Measurements from ENCODE around the gene LCTL.

The LCTL gene

GRCh38 chr15:66578286-66578875 lies 12.6 kb upstream of the LCTL start:
- peak overlapping the region; percentile 52 for H3K27ac Mint-ChIP-seq
- peak; percentile 84 for ATAC-seq
- DNase-seq (ENCODE audit: low spot score in 2 of 2), result no peak

GRCh38 chr15:66574596-66574950 lies 8.8 kb upstream of the LCTL start:
- no peaks in the 10 kb centered on the region for H3K36me3 Mint-ChIP-seq
- DNase-seq (ENCODE audit: low spot score in 2 of 2) (no peak), ATAC-seq (no peak)
- H3K4me3 Mint-ChIP-seq, result no peak overlapping the region
- peaks cover 13% of the 10 kb centered on the region for H3K4me1 Mint-ChIP-seq
- H3K27ac Mint-ChIP-seq, result no peak overlapping the region
- no peaks in the 10 kb centered on the region for H3K9me3 Mint-ChIP-seq

More at GRCh38 chr15:66578286-66578875, 12.6 kb upstream of the LCTL start:
- H3K9me3 Mint-ChIP-seq, result no peaks in the 10 kb centered on the region
- H3K36me3 Mint-ChIP-seq, result no peaks in the 10 kb centered on the region
- no peak overlapping the region for H3K4me3 Mint-ChIP-seq
- H3K4me1 Mint-ChIP-seq, result peaks cover 13% of the 10 kb centered on the region

GRCh38 chr15:66573719-66574595 lies 8.2 kb upstream of the LCTL start:
- H3K27ac Mint-ChIP-seq, result no peak overlapping the region
- ATAC-seq, result no peak
- H3K9me3 Mint-ChIP-seq, result no peaks in the 10 kb centered on the region
- no peak overlapping the region for H3K4me3 Mint-ChIP-seq
- H3K4me1 Mint-ChIP-seq, result peaks cover 13% of the 10 kb centered on the region
- H3K36me3 Mint-ChIP-seq, result no peaks in the 10 kb centered on the region
- no peak for DNase-seq (ENCODE audit: low spot score in 2 of 2)

GRCh38 chr15:66573348-66573718 lies 7.5 kb upstream of the LCTL start:
- no peaks in the 10 kb centered on the region for H3K9me3 Mint-ChIP-seq
- ATAC-seq, result no peak
- no peaks in the 10 kb centered on the region for H3K36me3 Mint-ChIP-seq
- H3K4me1 Mint-ChIP-seq, result peaks cover 13% of the 10 kb centered on the region
- no peak overlapping the region for H3K4me3 Mint-ChIP-seq
- no peak for DNase-seq (ENCODE audit: low spot score in 2 of 2)
- H3K27ac Mint-ChIP-seq, result no peak overlapping the region

GRCh38 chr15:66572146-66572545 lies 6.3 kb upstream of the LCTL start:
- ATAC-seq (no peak), DNase-seq (ENCODE audit: low spot score in 2 of 2) (no peak)
- Mint-ChIP-seq H3K27ac (no peak overlapping the region), H3K4me1 (peaks cover 16% of the 10 kb centered on the region), H3K4me3 (no peak overlapping the region), H3K36me3 (no peaks in the 10 kb centered on the region), H3K9me3 (no peaks in the 10 kb centered on the region)

GRCh38 chr15:66570842-66571478 lies 5.2 kb upstream of the LCTL start:
- H3K4me3 Mint-ChIP-seq, result no peak overlapping the region
- H3K4me1 Mint-ChIP-seq, result peaks cover 26% of the 10 kb centered on the region
- no peak overlapping the region for H3K27ac Mint-ChIP-seq
- no peaks in the 10 kb centered on the region for H3K36me3 Mint-ChIP-seq
- H3K9me3 Mint-ChIP-seq, result no peaks in the 10 kb centered on the region
- ATAC-seq, result no peak
- DNase-seq (ENCODE audit: low spot score in 2 of 2), result no peak

GRCh38 chr15:66570327-66570726 lies 4.5 kb upstream of the LCTL start:
- ATAC-seq (no peak), DNase-seq (ENCODE audit: low spot score in 2 of 2) (no peak)
- Mint-ChIP-seq H3K9me3 (no peaks in the 10 kb centered on the region), H3K4me3 (no peak overlapping the region), H3K4me1 (peaks cover 26% of the 10 kb centered on the region), H3K36me3 (no peaks in the 10 kb centered on the region), H3K27ac (no peak overlapping the region)

- no peak overlapping the region for H3K27ac Mint-ChIP-seq
- H3K4me1 Mint-ChIP-seq, result peaks cover 20% of the 10 kb centered on the region
- no peaks in the 10 kb centered on the region for H3K36me3 Mint-ChIP-seq
- H3K9me3 Mint-ChIP-seq, result no peaks in the 10 kb centered on the region
- ATAC-seq (no peak), DNase-seq (ENCODE audit: low spot score in 2 of 2) (no peak)
- no peak overlapping the region for H3K4me3 Mint-ChIP-seq
These were observed 3.8 kb upstream of the LCTL start for GRCh38 chr15:66569461-66570137.

- Mint-ChIP-seq H3K4me1 (peaks cover 12% of the 10 kb centered on the region), H3K27ac (no peak overlapping the region), H3K4me3 (no peak overlapping the region), H3K9me3 (no peaks in the 10 kb centered on the region), H3K36me3 (no peaks in the 10 kb centered on the region)
- ATAC-seq, result no peak
- no peak for DNase-seq (ENCODE audit: low spot score in 2 of 2)
These were observed 2.1 kb upstream of the LCTL start for GRCh38 chr15:66567897-66568296.

- ATAC-seq (peak; percentile 66), DNase-seq (ENCODE audit: low spot score in 2 of 2) (peak; percentile 46 to 81)
- H3K27ac Mint-ChIP-seq, result peak overlapping the region; percentile 46
- H3K9me3 Mint-ChIP-seq, result no peaks in the 10 kb centered on the region
- peaks cover 12% of the 10 kb centered on the region for H3K4me1 Mint-ChIP-seq
- H3K4me3 Mint-ChIP-seq, result no peak overlapping the region
- H3K36me3 Mint-ChIP-seq, result no peaks in the 10 kb centered on the region
These were observed 1.2 kb upstream of the LCTL start for GRCh38 chr15:66566963-66567531.

- no peaks in the 10 kb centered on the region for H3K36me3 Mint-ChIP-seq
- no peaks in the 10 kb centered on the region for H3K9me3 Mint-ChIP-seq
- ATAC-seq (no peak), DNase-seq (ENCODE audit: low spot score in 2 of 2) (no peak)
- H3K4me3 Mint-ChIP-seq, result no peak overlapping the region
- H3K4me1 Mint-ChIP-seq, result peaks cover 12% of the 10 kb centered on the region
- H3K27ac Mint-ChIP-seq, result no peak overlapping the region
These were observed 607 bp downstream of the LCTL start for GRCh38 chr15:66565141-66565641.

GRCh38 chr15:66564136-66565041 lies 1.4 kb downstream of the LCTL start:
- Mint-ChIP-seq H3K36me3 (no peaks in the 10 kb centered on the region), H3K4me1 (peaks cover 12% of the 10 kb centered on the region), H3K27ac (no peak overlapping the region), H3K4me3 (no peak overlapping the region), H3K9me3 (no peaks in the 10 kb centered on the region)
- DNase-seq (ENCODE audit: low spot score in 2 of 2), result no peak
- no peak for ATAC-seq

GRCh38 chr15:66563566-66564110 lies 2.2 kb downstream of the LCTL start:
- DNase-seq (ENCODE audit: low spot score in 2 of 2) (no peak), ATAC-seq (no peak)
- Mint-ChIP-seq H3K4me3 (no peak overlapping the region), H3K27ac (no peak overlapping the region), H3K9me3 (no peaks in the 10 kb centered on the region), H3K36me3 (no peaks in the 10 kb centered on the region), H3K4me1 (peaks cover 12% of the 10 kb centered on the region)

GRCh38 chr15:66563126-66563525 lies 2.7 kb downstream of the LCTL start:
- ATAC-seq, result no peak
- no peak overlapping the region for H3K4me3 Mint-ChIP-seq
- peaks cover 12% of the 10 kb centered on the region for H3K4me1 Mint-ChIP-seq
- no peaks in the 10 kb centered on the region for H3K36me3 Mint-ChIP-seq
- no peaks in the 10 kb centered on the region for H3K9me3 Mint-ChIP-seq
- H3K27ac Mint-ChIP-seq, result no peak overlapping the region
- no peak for DNase-seq (ENCODE audit: low spot score in 2 of 2)

Measured in stimulated activated effector memory CD8-positive, alpha-beta T cell treated with anti-CD3 and anti-CD28 coated beads, Interleukin-12 subunit alpha, Interleukin-12 subunit beta, amount 100 ng/mL, for 72 hours (primary cell).